Erythroblast (primary cell): Measurements from ENCODE around the gene SMG5.
A peak's percentile ranks its signal among the peaks of the same experiment; 100 is the strongest.
"Not testable (repeated sequence)": the region's sequence is repeated elsewhere in the genome, so short reads cannot be mapped to it uniquely, and the experiment has no call there.

Source experiments
- DNase-seq, 2 experiments: peaks; one replicate each; lab custom pipeline; 2025; lab: John Stamatoyannopoulos, UW
- GATA1 ChIP-seq: IDR thresholded peaks from 2 replicates; pipeline ENCODE4 v1.6.1; 2011; ENCODE audit warnings: low read depth, mild to moderate bottlenecking, control low read depth, low read length, moderate library complexity
- POLR2A ChIP-seq: IDR thresholded peaks from 2 replicates; pipeline ENCODE4 v1.6.1; 2011; ENCODE audit warnings: mild to moderate bottlenecking, low read length

SMG5 gene

GRCh38 chr1:156226782-156227181 is 55.8 kb downstream of the SMG5 start:
- TF ChIP-seq GATA1 (no peak), POLR2A (no peak)
- DNase-seq = no peak

- TF ChIP-seq GATA1 (no peak), POLR2A (no peak)
These were observed 56.5 kb downstream of the SMG5 start for GRCh38 chr1:156226116-156226538.

GRCh38 chr1:156225677-156226014 is 57.0 kb downstream of the SMG5 start:
- TF ChIP-seq GATA1 = no peak
- no peak for TF ChIP-seq POLR2A

More at GRCh38 chr1:156226116-156226538, 56.5 kb downstream of the SMG5 start:
- DNase-seq = no peak

GRCh38 chr1:156221986-156222692 is 60.5 kb downstream of the SMG5 start:
- DNase-seq = peak in 1 of 2 experiments; percentile 26
- TF ChIP-seq GATA1 (no peak), POLR2A (no peak)

More at GRCh38 chr1:156225677-156226014, 57.0 kb downstream of the SMG5 start:
- no peak for DNase-seq

- DNase-seq = no peak
- TF ChIP-seq POLR2A = no peak
- no peak for TF ChIP-seq GATA1
These were observed 62.4 kb downstream of the SMG5 start for GRCh38 chr1:156220226-156220625.

GRCh38 chr1:156217871-156218270 is 64.8 kb downstream of the SMG5 start:
- no peak for DNase-seq
- TF ChIP-seq GATA1 (no peak), POLR2A (no peak)

GRCh38 chr1:156216361-156217086 is 66.1 kb downstream of the SMG5 start:
- DNase-seq = not testable (repeated sequence)

GRCh38 chr1:156214024-156214748 is 68.4 kb downstream of the SMG5 start:
- DNase-seq = peak; percentile 47 to 54
- no peak for TF ChIP-seq POLR2A
- no peak for TF ChIP-seq GATA1

- TF ChIP-seq GATA1 (no peak), POLR2A (no peak)
- DNase-seq = no peak
These were observed 69.0 kb downstream of the SMG5 start for GRCh38 chr1:156213644-156213966.

GRCh38 chr1:156212833-156213643 is 69.6 kb downstream of the SMG5 start, which contains the start of gene PMF1:
PMF1 (plus strand) TSS chr1:156213007; CDS start chr1:156213016, 9 bp downstream.
- no peak for TF ChIP-seq GATA1
- peak; percentile 94 for TF ChIP-seq POLR2A
- DNase-seq = peak; percentile 96 to 97

GRCh38 chr1:156212130-156212529 is 70.5 kb downstream of the SMG5 start:
- TF ChIP-seq POLR2A (no peak), GATA1 (no peak)
- DNase-seq = no peak

GRCh38 chr1:156211243-156211642 is 71.4 kb downstream of the SMG5 start:
- no peak for DNase-seq
- TF ChIP-seq GATA1 (no peak), POLR2A (no peak)

GRCh38 chr1:156204686-156205085 is 77.9 kb downstream of the SMG5 start:
- TF ChIP-seq GATA1 (no peak), POLR2A (no peak)
- no peak for DNase-seq
